ENCODE data around the gene MAP3K5.

DNA sequence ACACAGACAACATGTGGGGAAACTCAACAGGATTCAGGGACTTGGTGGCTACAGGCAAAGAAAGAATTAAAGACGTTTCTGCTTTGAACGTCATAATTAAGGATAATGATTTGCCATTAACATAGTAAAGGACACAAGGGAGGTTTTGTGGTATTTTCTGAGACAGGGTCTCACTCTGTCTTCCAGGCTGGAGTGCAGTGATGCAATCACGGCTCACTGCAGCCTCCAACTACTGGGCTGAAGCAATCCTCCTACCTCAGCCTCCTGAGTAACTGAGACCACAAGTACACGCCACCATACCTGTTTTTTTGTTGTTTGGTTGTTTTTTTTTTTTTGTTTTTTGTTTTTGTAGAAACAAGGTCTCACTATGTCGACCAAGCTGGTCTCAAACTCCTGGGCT is 62.4 kb downstream of the MAP3K5 start:
- TF ChIP-seq PAX5 (IDR thresholded peaks at IDR 0.05; ENCODE audit: insufficient read depth, low read length, severe bottlenecking) = no peak
- no peak for TF ChIP-seq POLR2A (IDR thresholded peaks at IDR 0.05; ENCODE audit: low read depth, low read length)
- TF ChIP-seq SPI1 (IDR thresholded peaks at IDR 0.05; ENCODE audit: low read depth, low read length) = no peak
- no peak for TF ChIP-seq TAF1 (IDR thresholded peaks at IDR 0.05; ENCODE audit: low read depth, low read length)
- TF ChIP-seq POU2F2 (IDR thresholded peaks at IDR 0.05; ENCODE audit: low read depth, low read length) = no peak
- no peak for TF ChIP-seq POLR2AphosphoS5 (IDR thresholded peaks at IDR 0.05; ENCODE audit: low read depth, low read length)
